OCI-LY7 (cell line): ENCODE measurements around the gene HABP2. TPM values are rescaled to one million over a fixed set of nuclear protein-coding genes. Genes with fewer than 3 reads are reported as not detected.

Source experiments
- BruUV-seq: library from RNA; stranded (reverse); fragments of 400-500 nt; replicated peaks from 2 replicates; lab custom pipeline; 2021; lab: Mats Ljungman, UMichigan
- CTCF ChIA-PET: fragments of 300-600 bp; sonication (Branson Sonifier 250); formaldehyde crosslinking; loops from one replicate; lab custom pipeline; 2022; ENCODE audit warnings: antibody characterized with exemption; ENCODE audit not compliant: unreplicated experiment; lab: Charles Lee
- POLR2A ChIA-PET: fragments of 300-600 bp; sonication (Branson Sonifier 250); formaldehyde crosslinking; loops from one replicate; lab custom pipeline; 2022; ENCODE audit warnings: antibody characterized with exemption; lab: Charles Lee
- DNase-seq: peaks from one replicate; pipeline ENCODE4 v3.0.0-alpha.2; 2015; ENCODE audit warnings: low spot score
- H2AFZ ChIP-seq: fragments of 200-600 bp; sonication (generic), shearing (Covaris generic); 2 replicates; pipeline ENCODE4 v1.6.1; 2014; ENCODE audit warnings: mild to moderate bottlenecking, antibody characterized with exemption, low read length, moderate library complexity
- H3K27ac ChIP-seq: fragments of 200-600 bp; sonication (generic); 2 replicates; pipeline ENCODE4 v1.5.1; 2014; ENCODE audit warnings: mixed run types, low read depth, mild to moderate bottlenecking, moderate library complexity, low read length, inconsistent platforms; ENCODE audit not compliant: poor library complexity, severe bottlenecking
- H3K36me3 ChIP-seq: fragments of 200-600 bp; sonication (generic); 2 replicates; pipeline ENCODE4 v1.6.1; 2014; ENCODE audit warnings: mild to moderate bottlenecking, antibody characterized with exemption, low read length, moderate library complexity, mixed read lengths; ENCODE audit not compliant: insufficient read depth
- H3K4me1 ChIP-seq: fragments of 200-600 bp; sonication (generic); 2 replicates; pipeline ENCODE4 v1.5.1; 2014; ENCODE audit warnings: mild to moderate bottlenecking, low read length; ENCODE audit not compliant: insufficient read depth, poor library complexity, severe bottlenecking
- H3K4me2 ChIP-seq: fragments of 200-600 bp; sonication (generic); 2 replicates; pipeline ENCODE4 v1.6.1; 2014; ENCODE audit warnings: mild to moderate bottlenecking, low read length
- H3K4me3 ChIP-seq: fragments of 200-600 bp; sonication (generic); 2 replicates; pipeline ENCODE4 v1.5.1; 2014; ENCODE audit warnings: mild to moderate bottlenecking, low read depth, low read length; ENCODE audit not compliant: poor library complexity, severe bottlenecking
- H3K79me2 ChIP-seq: fragments of 200-600 bp; sonication (generic); 2 replicates; pipeline ENCODE4 v1.6.1; 2016; ENCODE audit warnings: low read depth, mild to moderate bottlenecking, low read length, moderate library complexity, mixed read lengths; ENCODE audit not compliant: insufficient read depth
- H3K9me2 ChIP-seq: fragments of 200-600 bp; sonication (generic); 2 replicates; pipeline ENCODE4 v1.6.1; 2016; ENCODE audit warnings: mild to moderate bottlenecking, low read length, mixed read lengths; ENCODE audit not compliant: insufficient read depth
- H3K9me3 ChIP-seq: fragments of 200-600 bp; sonication (generic); 2 replicates; pipeline ENCODE4 v1.6.1; 2014; ENCODE audit warnings: mild to moderate bottlenecking, mixed run types, low read length, mixed read lengths
- H4K20me1 ChIP-seq: fragments of 200-600 bp; sonication (generic); 2 replicates; pipeline ENCODE4 v1.6.1; 2014; ENCODE audit warnings: mild to moderate bottlenecking, antibody characterized with exemption, low read length, moderate library complexity, mixed read lengths; ENCODE audit not compliant: insufficient read depth
- CTCF ChIP-seq: fragments of 200-600 bp; sonication (generic); conservative IDR thresholded peaks from 2 replicates; pipeline ENCODE4 v1.5.1; 2014; ENCODE audit warnings: mild to moderate bottlenecking, antibody characterized with exemption, low read length, moderate library complexity, mixed read lengths
- EZH2phosphoT487 ChIP-seq: fragments of 200-600 bp; sonication (generic); IDR thresholded peaks from 2 replicates; pipeline ENCODE4 v1.6.1; 2018; ENCODE audit warnings: low read depth, borderline replicate concordance, mild to moderate bottlenecking, mixed run types, antibody characterized with exemption, low read length, moderate library complexity, mixed read lengths
- intact Hi-C: fragments of 100-400 bp; cut with micrococcal nuclease; formaldehyde crosslinking; loops from one replicate; pipeline ENCODE4 v1.10.0; 2022; ENCODE audit not compliant: unreplicated experiment
- total RNA-seq, 2 experiments: library from RNA; depleted of rRNA in 1 of 2; stranded (reverse); fragments of >200 nt in 1 of 2; shearing (Covaris generic) in 1 of 2; gene quantifications; 2 replicates each; pipeline ENCODE4 v1.2.3, GENCODE V29; 2014 to 2022

Gene HABP2
- total RNA-seq, 2 experiments from 2014 or later, result not detected

GRCh38 chr10:113530476-113530875 is 22.4 kb upstream of the HABP2 start:
- no peak overlapping the region for H3K4me2 ChIP-seq
- no peak overlapping the region for H3K27ac ChIP-seq
- no peaks in the 10 kb centered on the region for H4K20me1 ChIP-seq
- H3K4me3 ChIP-seq, result no peak overlapping the region
- H2AFZ ChIP-seq, result no peak overlapping the region
- H3K9me2 ChIP-seq, result no peaks in the 10 kb centered on the region
- intact Hi-C loops, result no loop called here
- H3K9me3 ChIP-seq, result no peaks in the 10 kb centered on the region
- POLR2A ChIA-PET, result no interaction called here
- BruUV-seq, result no TSS peak
- no peak for DNase-seq
- H3K4me1 ChIP-seq, result no peaks in the 10 kb centered on the region
- H3K79me2 ChIP-seq, result no peaks in the 10 kb centered on the region
- CTCF ChIA-PET, result no interaction called here
- TF ChIP-seq EZH2phosphoT487 (no peak), CTCF (no peak)
- H3K36me3 ChIP-seq, result no peaks in the 10 kb centered on the region

- BruUV-seq, result no TSS peak
- Histone ChIP-seq H3K9me2 (no peaks in the 10 kb centered on the region), H3K27ac (no peak overlapping the region), H3K79me2 (no peaks in the 10 kb centered on the region), H3K4me2 (no peak overlapping the region), H3K36me3 (no peaks in the 10 kb centered on the region), H3K4me3 (no peak overlapping the region), H4K20me1 (no peaks in the 10 kb centered on the region), H3K9me3 (no peaks in the 10 kb centered on the region), H2AFZ (no peak overlapping the region), H3K4me1 (no peaks in the 10 kb centered on the region)
- POLR2A ChIA-PET, result no interaction called here
- intact Hi-C loops, result no loop called here
- DNase-seq, result no peak
- CTCF ChIA-PET, result no interaction called here
- no peak for TF ChIP-seq CTCF
- TF ChIP-seq EZH2phosphoT487, result no peak
Measured at GRCh38 chr10:113532724-113533123, 20.1 kb upstream of the HABP2 start.

- DNase-seq, result no peak
- BruUV-seq, result no TSS peak
- H3K36me3 ChIP-seq, result no peaks in the 10 kb centered on the region
- no peaks in the 10 kb centered on the region for H3K9me3 ChIP-seq
- no peaks in the 10 kb centered on the region for H3K9me2 ChIP-seq
- no peak overlapping the region for H3K4me2 ChIP-seq
- H3K79me2 ChIP-seq, result no peaks in the 10 kb centered on the region
- intact Hi-C loops, result no loop called here
- TF ChIP-seq EZH2phosphoT487, result no peak
- no peak for TF ChIP-seq CTCF
- H3K4me1 ChIP-seq, result no peaks in the 10 kb centered on the region
- no peak overlapping the region for H3K4me3 ChIP-seq
- ChIA-PET POLR2A (no interaction called here), CTCF (no interaction called here)
- no peak overlapping the region for H3K27ac ChIP-seq
- H4K20me1 ChIP-seq, result no peaks in the 10 kb centered on the region
- no peak overlapping the region for H2AFZ ChIP-seq
Measured at GRCh38 chr10:113533801-113534200, 19.1 kb upstream of the HABP2 start.
